Umbilical cord (tissue), 2 donors: ENCODE measurements around the gene GTF2H1. TPM values are rescaled to one million over a fixed set of nuclear protein-coding genes. Genes with fewer than 3 reads are reported as not detected.
"Not testable (repeated sequence)": the region's sequence is repeated elsewhere in the genome, so short reads cannot be mapped to it uniquely, and the experiment has no call there.

Experiments
- DNase-seq: peaks from one replicate; pipeline ENCODE4 v3.0.0-alpha.2; 2015; ENCODE audit warnings: low spot score
- total RNA-seq: library from RNA; depleted of rRNA; stranded (reverse); fragments of >200 nt; gene quantifications from one replicate; pipeline ENCODE4 v1.2.3, GENCODE V29; 2014; ENCODE audit warnings: low replicate concordance; ENCODE audit not compliant: insufficient read depth

GTF2H1 gene
- total RNA-seq, 1 donor from 2014 or later: 110 TPM

- DNase-seq: no peak
Observed at GRCh38 chr11:18372201-18372600, 49.8 kb downstream of the GTF2H1 start.

GRCh38 chr11:18374956-18375355 is 52.6 kb downstream of the GTF2H1 start:
- no peak for DNase-seq

GRCh38 chr11:18375941-18376340 is 53.6 kb downstream of the GTF2H1 start:
- no peak for DNase-seq

- DNase-seq: no peak
Observed at GRCh38 chr11:18379201-18379600, 56.8 kb downstream of the GTF2H1 start.

- peak; percentile 95 for DNase-seq
Observed at GRCh38 chr11:18383388-18384156, 61.2 kb downstream of the GTF2H1 start.

- DNase-seq: peak; percentile 86
Observed at GRCh38 chr11:18384157-18384641, 61.8 kb downstream of the GTF2H1 start.

- no peak for DNase-seq
Observed at GRCh38 chr11:18390088-18390487, 67.7 kb downstream of the GTF2H1 start.

GRCh38 chr11:18392434-18393321 is 70.3 kb downstream of the GTF2H1 start:
- no peak for DNase-seq

- no peak for DNase-seq
Observed at GRCh38 chr11:18393581-18394274, 71.4 kb downstream of the GTF2H1 start.

GRCh38 chr11:18394275-18394927 is 72.0 kb downstream of the GTF2H1 start, which contains the start of gene LDHA:
Gene LDHA, plus strand, starts transcription at chr11:18394563. Its CDS starts 2,280 bp downstream, at chr11:18396843.
- DNase-seq: peak; percentile 98

GRCh38 chr11:18394928-18395734 is 72.8 kb downstream of the GTF2H1 start:
- DNase-seq: no peak

GRCh38 chr11:18395735-18396504 is 73.6 kb downstream of the GTF2H1 start:
- peak; percentile 100 for DNase-seq

GRCh38 chr11:18397921-18398320 is 75.6 kb downstream of the GTF2H1 start:
- DNase-seq: no peak

- not testable (repeated sequence) for DNase-seq
Observed at GRCh38 chr11:18401077-18401476, 78.7 kb downstream of the GTF2H1 start.

GRCh38 chr11:18404062-18404461 is 81.7 kb downstream of the GTF2H1 start:
- no peak for DNase-seq

- DNase-seq: not testable (repeated sequence)
Observed at GRCh38 chr11:18407400-18407799, 85.0 kb downstream of the GTF2H1 start.

- DNase-seq: no peak
Observed at GRCh38 chr11:18408558-18409291, 86.4 kb downstream of the GTF2H1 start.

GRCh38 chr11:18416459-18416858 is 94.1 kb downstream of the GTF2H1 start:
- no peak for DNase-seq
